HuH-7 (cell line): ENCODE measurements around the gene ACSF2.

Source experiments
- DNase-seq: peaks from one replicate; pipeline ENCODE4 v3.0.0; 2011; ENCODE audit warnings: low spot score

Gene ACSF2

DNA sequence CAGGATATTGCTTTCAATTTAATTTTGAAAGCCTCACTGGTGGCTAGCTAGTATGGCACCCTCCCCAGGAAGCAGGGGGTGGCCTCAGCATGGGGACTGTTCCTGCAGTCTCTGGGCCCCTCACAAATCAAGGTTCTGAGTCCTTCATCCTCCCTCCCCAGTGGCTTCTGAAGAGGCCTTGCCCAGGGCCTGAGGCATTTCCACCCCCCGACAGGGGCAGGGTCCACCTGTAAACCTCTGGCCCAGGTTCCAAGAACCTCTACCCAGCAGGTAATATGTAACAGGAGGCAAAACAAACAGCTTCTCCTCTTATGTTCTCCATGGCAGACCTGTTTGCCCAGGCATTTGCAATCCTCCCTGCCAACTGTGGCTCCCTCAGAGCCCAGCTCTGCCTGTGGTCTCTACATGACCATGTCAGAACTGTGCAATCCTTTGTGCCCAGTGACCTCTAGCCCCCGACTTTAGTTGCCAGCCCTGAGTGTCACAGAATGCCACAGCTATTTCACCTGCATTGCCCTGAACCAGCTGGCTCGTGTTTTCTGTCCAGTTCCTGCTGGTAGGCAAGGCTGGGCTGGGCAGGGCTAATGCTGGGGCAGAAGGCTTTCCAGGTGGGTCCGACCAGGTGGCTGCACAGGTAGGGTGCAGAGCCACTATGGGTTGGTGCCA, 14.3 kb downstream of the ACSF2 start:
- no peak for DNase-seq

GRCh38 chr17:50440838-50441829, 15.1 kb downstream of the ACSF2 start:
- DNase-seq = no peak

DNA sequence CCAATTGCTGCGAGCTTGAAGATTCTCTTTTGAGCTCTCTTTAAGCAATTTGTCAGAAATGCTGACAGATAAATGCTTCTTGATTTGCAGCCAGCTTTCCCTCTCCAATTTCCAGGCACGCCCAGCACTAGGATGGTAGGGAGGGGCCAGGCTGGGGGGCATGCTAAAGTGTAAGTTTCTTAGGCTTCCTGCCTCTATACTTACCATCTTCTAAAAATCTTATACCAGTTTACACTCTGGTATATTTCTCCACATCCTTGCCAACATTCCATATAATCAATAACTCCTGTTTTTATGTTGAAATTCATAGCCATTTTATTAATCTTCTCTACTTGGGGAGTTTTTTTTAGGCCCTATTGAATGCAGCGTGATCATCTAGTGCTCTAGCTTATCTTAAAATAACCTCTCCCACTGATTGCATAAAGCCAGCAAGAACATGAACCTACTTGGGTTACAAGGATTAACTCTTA, 17.5 kb downstream of the ACSF2 start:
- no peak for DNase-seq

DNA sequence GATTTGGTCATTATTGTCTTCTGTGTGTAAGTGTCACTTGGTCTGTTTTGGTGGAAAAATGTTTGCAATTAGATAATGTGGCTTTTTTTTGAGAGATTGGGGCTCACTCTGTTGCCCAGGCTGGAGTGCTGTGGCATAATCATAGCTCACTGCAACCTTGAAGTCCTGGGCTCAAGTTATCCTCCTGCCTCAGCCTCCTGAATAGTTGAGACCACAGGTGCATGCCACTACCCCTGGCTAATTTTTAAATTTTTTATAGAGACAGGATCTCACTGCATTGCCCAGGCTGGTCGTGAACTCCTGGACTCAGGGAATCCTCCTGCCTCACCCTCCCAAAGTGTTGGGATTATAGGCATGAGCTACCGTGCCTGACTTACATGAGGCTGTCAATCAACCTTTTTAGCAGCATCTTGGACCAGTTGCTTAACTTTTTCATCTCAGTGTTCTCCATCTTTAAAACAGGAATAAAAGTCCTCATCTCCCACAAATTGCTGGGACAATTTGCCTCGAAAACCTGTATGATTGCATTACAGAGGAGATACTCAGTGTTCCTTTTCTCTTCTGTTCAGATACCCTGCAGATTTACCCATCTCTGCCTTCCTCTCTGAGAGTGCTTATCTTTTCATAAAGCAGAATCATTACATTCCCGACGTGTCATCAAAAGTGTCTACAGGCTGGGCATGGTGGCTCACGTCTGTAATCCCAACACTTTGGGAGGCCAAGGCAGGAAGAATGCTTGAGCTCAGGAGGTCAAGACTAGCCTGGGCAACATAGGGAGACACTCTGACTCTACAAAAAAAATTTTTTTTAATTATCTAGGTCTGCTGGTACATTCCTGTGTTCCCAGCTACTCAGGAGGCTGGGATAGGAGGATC, 19.1 kb downstream of the ACSF2 start:
- no peak for DNase-seq

GRCh38 chr17:50445730-50446325, 19.8 kb downstream of the ACSF2 start:
- no peak for DNase-seq

GRCh38 chr17:50447870-50448595, 22.0 kb downstream of the ACSF2 start:
- no peak for DNase-seq

DNA sequence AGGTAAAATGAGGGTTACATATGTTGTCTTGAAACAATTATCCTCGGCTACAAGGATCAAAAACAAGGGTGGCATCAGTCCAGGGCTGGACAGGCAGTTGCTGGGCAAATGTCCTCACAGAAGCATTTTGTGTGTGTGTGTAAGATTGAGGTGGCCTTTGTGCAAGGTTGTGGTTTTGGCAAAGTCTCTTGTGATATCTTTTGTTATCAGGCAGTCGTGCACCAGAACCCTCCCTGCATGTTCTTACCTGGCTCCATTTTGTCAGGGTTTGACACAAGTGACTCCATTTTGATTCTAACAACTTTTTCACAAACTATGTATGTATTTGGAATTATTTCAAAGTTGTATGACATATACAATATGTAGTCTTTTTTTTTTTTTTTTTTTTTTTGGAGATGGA, 22.6 kb downstream of the ACSF2 start:
- no peak for DNase-seq

GRCh38 chr17:50451943-50452629, 26.1 kb downstream of the ACSF2 start:
- no peak for DNase-seq

GRCh38 chr17:50452630-50453300, 26.7 kb downstream of the ACSF2 start:
- no peak for DNase-seq

GRCh38 chr17:50453901-50454300, 27.9 kb downstream of the ACSF2 start:
- no peak for DNase-seq

DNA sequence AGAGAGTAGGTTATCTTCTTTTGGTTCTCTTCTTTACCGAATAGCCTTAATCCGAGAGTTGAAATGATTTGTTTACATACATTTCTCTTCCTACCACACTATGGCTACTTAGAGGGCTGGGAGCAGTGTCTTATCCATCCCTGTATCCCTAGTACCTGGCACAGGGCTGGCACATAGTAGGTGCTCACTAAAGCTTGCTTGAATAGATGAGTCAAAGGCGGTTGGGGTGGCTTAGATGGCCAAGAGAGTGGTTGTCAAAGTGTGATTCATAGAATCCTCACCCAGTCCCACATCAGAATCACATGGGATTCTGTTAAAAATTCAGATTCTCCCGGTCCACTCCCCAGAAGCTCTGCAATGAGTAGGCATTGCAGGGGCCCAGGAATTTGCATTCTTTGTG, 31.6 kb downstream of the ACSF2 start:
- DNase-seq = no peak

- no peak for DNase-seq
These were observed 32.3 kb downstream of the ACSF2 start for GRCh38 chr17:50458270-50458669.

- peak; percentile 84 for DNase-seq
These were observed 33.0 kb downstream of the ACSF2 start for GRCh38 chr17:50458701-50459676.

DNA sequence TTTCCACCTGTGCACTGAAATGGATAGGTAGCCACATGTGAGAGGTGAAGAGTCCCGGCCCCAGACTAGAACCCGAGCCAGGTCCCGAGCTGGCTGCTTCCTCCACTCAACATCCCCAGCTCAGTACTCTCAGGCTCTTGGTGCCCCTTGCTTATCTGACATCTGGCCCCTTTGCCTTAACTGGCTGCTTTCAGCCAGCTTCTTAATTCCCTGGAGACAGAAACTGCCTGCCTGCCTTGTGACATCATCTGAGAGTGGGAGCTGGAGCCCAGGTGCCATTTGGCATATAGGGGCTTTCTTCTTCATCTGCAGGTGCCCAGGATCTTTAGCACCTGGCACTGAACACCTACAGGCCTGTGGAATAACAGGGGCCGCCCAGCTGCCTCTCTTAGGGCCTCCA, 33.7 kb downstream of the ACSF2 start:
- no peak for DNase-seq

GRCh38 chr17:50460831-50461526, 35.0 kb downstream of the ACSF2 start:
- no peak for DNase-seq

DNA sequence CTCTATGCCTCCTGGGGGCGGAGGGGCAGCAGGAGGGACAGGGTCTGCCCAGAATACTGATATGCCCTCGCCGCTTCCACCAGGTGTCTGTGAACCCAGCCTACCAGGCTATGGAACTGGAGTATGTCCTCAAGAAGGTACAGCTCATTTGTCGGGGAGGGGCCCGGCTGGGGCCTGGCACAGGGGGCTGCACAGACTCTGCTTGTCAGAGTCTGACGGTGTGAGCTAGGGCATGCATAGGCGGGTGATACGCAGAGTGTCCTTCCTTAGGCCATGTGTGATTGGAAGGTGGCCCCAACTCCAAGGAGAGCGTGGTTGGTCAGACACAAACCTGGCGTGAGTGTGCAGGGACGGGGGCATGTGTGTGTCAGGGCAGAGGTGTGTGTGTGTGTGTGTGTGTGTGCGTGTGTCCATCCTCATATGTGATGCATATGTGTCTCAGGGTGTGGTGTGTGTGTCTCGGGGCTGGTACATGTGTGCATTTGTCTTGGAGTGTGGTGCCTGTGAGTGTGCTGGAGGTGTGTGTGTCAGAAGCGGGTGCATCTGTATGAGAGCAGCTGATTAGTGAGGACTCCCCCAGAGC, 35.6 kb downstream of the ACSF2 start:
- DNase-seq = no peak

GRCh38 chr17:50462446-50462845, 36.4 kb downstream of the ACSF2 start:
- DNase-seq = no peak

DNA sequence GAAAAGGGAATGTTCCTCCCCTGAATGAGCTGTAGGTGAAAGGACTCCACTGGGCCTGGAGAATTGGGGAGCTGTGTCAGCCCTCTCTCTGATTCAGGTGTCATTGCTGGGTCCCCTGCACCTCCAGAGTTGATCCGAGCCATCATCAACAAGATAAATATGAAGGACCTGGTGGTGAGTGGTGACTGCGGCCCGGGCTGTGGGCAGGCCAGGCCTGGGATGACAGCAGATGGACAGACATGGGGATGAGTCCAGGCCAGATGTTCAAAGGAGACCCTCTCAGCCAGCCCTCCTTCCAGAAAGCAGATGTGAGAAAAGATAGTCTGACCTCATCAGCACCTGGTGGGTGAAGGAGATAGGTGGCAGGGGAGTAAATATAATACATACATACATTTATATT, 38.1 kb downstream of the ACSF2 start:
- no peak for DNase-seq
